Osteoblast (primary cell): ENCODE data around the gene ADCY1. TPM values are rescaled to one million over a fixed set of nuclear protein-coding genes. Genes with fewer than 3 reads are reported as not detected.

Source experiments
- DNase-seq: peaks from one replicate; pipeline ENCODE4 v3.0.0; 2011; ENCODE audit warnings: low spot score, mixed read lengths; ENCODE audit not compliant: insufficient read length; ENCODE audit errors: missing footprints
- H2AFZ ChIP-seq: 2 replicates; pipeline ENCODE4 v1.6.0; 2011; ENCODE audit warnings: mild to moderate bottlenecking, low read length
- H3K27ac ChIP-seq: 2 replicates; pipeline ENCODE4 v1.5.1; 2011; ENCODE audit warnings: mild to moderate bottlenecking, low read depth, low read length, moderate library complexity
- H3K27me3 ChIP-seq: 2 replicates; pipeline ENCODE4 v1.6.0; 2012; ENCODE audit warnings: mild to moderate bottlenecking, control low read depth, inconsistent platforms, low read length, moderate library complexity; ENCODE audit not compliant: insufficient read depth
- H3K36me3 ChIP-seq: 2 replicates; pipeline ENCODE4 v1.5.1; 2011; ENCODE audit warnings: mild to moderate bottlenecking, low read length, control low read depth, moderate library complexity; ENCODE audit not compliant: insufficient read depth
- H3K4me1 ChIP-seq: 2 replicates; pipeline ENCODE4 v1.5.1; 2011; ENCODE audit warnings: mild to moderate bottlenecking, low read length, control low read depth, moderate library complexity; ENCODE audit not compliant: insufficient read depth
- H3K4me2 ChIP-seq: 2 replicates; pipeline ENCODE4 v1.6.0; 2011; ENCODE audit warnings: mild to moderate bottlenecking, low read length; ENCODE audit not compliant: insufficient read depth
- H3K4me3 ChIP-seq: fragments of 200-600 bp; sonication (generic); 3 replicates; pipeline ENCODE4 v1.5.1; 2012; ENCODE audit warnings: mild to moderate bottlenecking, low read length, inconsistent platforms; ENCODE audit not compliant: insufficient read depth
- H3K79me2 ChIP-seq: 2 replicates; pipeline ENCODE4 v1.6.0; 2012; ENCODE audit warnings: mild to moderate bottlenecking, low read length, control low read depth, inconsistent platforms; ENCODE audit not compliant: insufficient read depth
- H3K9me3 ChIP-seq: 2 replicates; pipeline ENCODE4 v1.5.1; 2011; ENCODE audit warnings: low read depth, low read length, control low read depth
- H4K20me1 ChIP-seq: 2 replicates; pipeline ENCODE4 v1.6.0; 2012; ENCODE audit warnings: mild to moderate bottlenecking, low read length, control low read depth; ENCODE audit not compliant: insufficient read depth
- CTCF ChIP-seq: IDR thresholded peaks from 2 replicates; pipeline ENCODE4 v1.5.1; 2011; ENCODE audit warnings: mild to moderate bottlenecking, low read depth, low read length, moderate library complexity; ENCODE audit errors: extremely low read depth
- total RNA-seq: library from RNA; depleted of rRNA; stranded (reverse); fragments of >200 nt; gene quantifications from 2 replicates; pipeline ENCODE4 v1.2.3, GENCODE V29; 2012

The ADCY1 gene
- total RNA-seq, 1 donor = 1.1 TPM

- Histone ChIP-seq H3K36me3 (no peaks in the 10 kb centered on the region), H3K4me1 (no peaks in the 10 kb centered on the region), H3K27me3 (peaks cover 41% of the 10 kb centered on the region), H2AFZ (no peak overlapping the region), H3K4me2 (no peak overlapping the region), H4K20me1 (no peaks in the 10 kb centered on the region), H3K9me3 (no peaks in the 10 kb centered on the region), H3K27ac (no peak overlapping the region), H3K4me3 (no peak overlapping the region), H3K79me2 (no peaks in the 10 kb centered on the region)
- no peak for TF ChIP-seq CTCF
- no peak for DNase-seq
Measured at GRCh38 chr7:45703911-45704682, 129.9 kb downstream of the ADCY1 start.

GRCh38 chr7:45704683-45705016 lies 130.5 kb downstream of the ADCY1 start:
- H3K4me1 ChIP-seq = no peaks in the 10 kb centered on the region
- peaks cover 40% of the 10 kb centered on the region for H3K27me3 ChIP-seq
- H3K4me2 ChIP-seq = no peak overlapping the region
- no peaks in the 10 kb centered on the region for H3K36me3 ChIP-seq
- H3K79me2 ChIP-seq = no peaks in the 10 kb centered on the region
- no peak for TF ChIP-seq CTCF
- H3K9me3 ChIP-seq = no peaks in the 10 kb centered on the region
- DNase-seq = no peak
- no peak overlapping the region for H3K4me3 ChIP-seq
- H3K27ac ChIP-seq = no peak overlapping the region
- no peak overlapping the region for H2AFZ ChIP-seq
- H4K20me1 ChIP-seq = no peaks in the 10 kb centered on the region

- Histone ChIP-seq H2AFZ (no peak overlapping the region), H3K79me2 (no peaks in the 10 kb centered on the region), H3K4me2 (no peak overlapping the region), H3K9me3 (no peaks in the 10 kb centered on the region), H3K4me3 (no peak overlapping the region), H3K27me3 (peaks cover 23% of the 10 kb centered on the region), H3K27ac (no peak overlapping the region), H3K36me3 (no peaks in the 10 kb centered on the region), H3K4me1 (no peaks in the 10 kb centered on the region), H4K20me1 (no peaks in the 10 kb centered on the region)
- DNase-seq = no peak
- no peak for TF ChIP-seq CTCF
Measured at GRCh38 chr7:45708046-45708950, 134.1 kb downstream of the ADCY1 start.
